Activated naive CD8-positive, alpha-beta T cell treated with anti-CD3 and anti-CD28 coated beads, Interleukin-2, amount 50 U/mL, for 24 hours (primary cell): ENCODE data around the gene METAP2.
"Not testable (repeated sequence)": the region's sequence is repeated elsewhere in the genome, so short reads cannot be mapped to it uniquely, and the experiment has no call there.

ENCODE experiments used
- ATAC-seq: fragments of 150-1000 bp; cut with Tn5 transposase; one replicate; pipeline ENCODE4 v1.10.0; 2021
- DNase-seq: peaks from one replicate; pipeline ENCODE4 v3.0.0; 2021
- H3K27ac Mint-ChIP-seq: one replicate; pipeline ENCODE4 v1.8.0; 2021; ENCODE audit warnings: mild to moderate bottlenecking, mixed read lengths
- H3K27me3 Mint-ChIP-seq: one replicate; pipeline ENCODE4 v1.8.0; 2021; ENCODE audit warnings: mixed read lengths
- H3K36me3 Mint-ChIP-seq: one replicate; pipeline ENCODE4 v1.8.0; 2021; ENCODE audit warnings: low read depth, mixed read lengths
- H3K4me1 Mint-ChIP-seq: one replicate; pipeline ENCODE4 v1.8.0; 2021; ENCODE audit warnings: mixed read lengths
- H3K4me3 Mint-ChIP-seq: one replicate; pipeline ENCODE4 v1.8.0; 2021; ENCODE audit warnings: mild to moderate bottlenecking, moderate library complexity, mixed read lengths
- H3K9me3 Mint-ChIP-seq: one replicate; pipeline ENCODE4 v1.8.0; 2021; ENCODE audit warnings: mixed read lengths

The METAP2 gene

DNA sequence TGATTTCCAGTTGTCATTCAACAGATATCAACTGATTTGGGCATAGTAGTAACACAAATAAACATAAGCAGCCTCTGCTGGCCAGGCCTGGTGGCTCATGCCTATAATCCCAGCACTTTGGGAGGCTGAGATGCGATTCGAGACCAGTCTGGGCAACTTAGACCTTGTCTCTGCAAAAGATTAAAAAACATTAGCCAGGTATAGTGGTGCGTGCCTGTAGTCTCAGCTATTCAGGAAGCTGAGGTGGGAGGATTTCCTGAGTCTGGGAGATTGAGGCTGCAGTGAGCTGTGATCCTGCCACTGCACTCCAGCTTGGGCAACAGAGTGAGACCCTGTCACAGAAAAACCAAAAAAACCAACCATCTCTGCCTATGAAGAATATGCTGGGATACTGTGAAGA is 7.1 kb downstream of the METAP2 start:
- Mint-ChIP-seq H3K27ac (peak overlapping the region; percentile 15), H3K27me3 (no peaks in the 10 kb centered on the region), H3K4me3 (no peak overlapping the region), H3K4me1 (peaks cover 51% of the 10 kb centered on the region), H3K36me3 (peaks cover 69% of the 10 kb centered on the region), H3K9me3 (no peaks in the 10 kb centered on the region)
- no peak for ATAC-seq
- DNase-seq = no peak

DNA sequence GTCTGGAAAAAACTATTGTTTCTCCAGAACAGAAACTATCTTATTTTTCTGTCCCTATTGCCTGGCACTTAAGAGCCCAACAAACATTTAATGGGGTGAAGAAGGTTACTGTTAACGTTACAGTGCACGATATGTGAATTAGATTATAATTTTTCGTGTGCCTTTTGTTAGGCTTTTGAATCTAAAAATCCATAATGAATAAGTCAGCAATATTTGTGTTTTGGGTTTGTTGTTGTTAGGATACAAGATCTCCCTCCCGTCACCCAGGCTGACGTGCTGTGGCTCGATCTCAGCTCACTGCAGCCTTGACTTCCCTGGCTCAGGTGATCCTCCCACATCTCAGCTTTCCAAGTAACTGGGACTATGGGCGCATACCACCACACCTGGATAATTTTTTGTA is 7.9 kb downstream of the METAP2 start:
- peaks cover 68% of the 10 kb centered on the region for H3K36me3 Mint-ChIP-seq

DNA sequence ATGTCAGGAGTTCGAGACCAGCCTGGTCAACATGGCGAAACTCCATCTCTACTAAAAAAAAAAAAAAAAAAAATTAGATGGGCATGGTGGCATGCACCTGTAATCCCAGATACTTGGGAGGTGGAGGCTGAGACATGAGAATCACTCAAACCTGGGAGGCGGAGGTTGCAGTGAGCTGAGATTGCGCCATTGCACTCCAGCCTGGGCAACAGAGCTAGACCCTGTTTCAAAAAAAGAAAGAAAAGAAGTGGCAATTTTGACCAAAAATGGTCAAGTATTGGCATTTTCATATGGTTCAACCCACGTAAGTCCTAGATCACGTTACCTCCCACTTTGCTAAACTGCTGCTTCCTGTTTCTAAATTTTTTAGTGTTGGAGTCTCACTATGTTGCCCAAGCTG is 8.6 kb downstream of the METAP2 start:
- not testable (repeated sequence) for ATAC-seq, H3K27ac Mint-ChIP-seq, DNase-seq, H3K9me3 Mint-ChIP-seq, H3K4me3 Mint-ChIP-seq, H3K27me3 Mint-ChIP-seq
- Mint-ChIP-seq H3K4me1 (peaks cover 41% of the 10 kb centered on the region), H3K36me3 (peaks cover 69% of the 10 kb centered on the region)

More for the DNA sequence above, 7.9 kb downstream of the METAP2 start:
- Mint-ChIP-seq H3K4me1 (peaks cover 44% of the 10 kb centered on the region), H3K9me3 (no peaks in the 10 kb centered on the region), H3K27me3 (no peaks in the 10 kb centered on the region), H3K27ac (no peak overlapping the region), H3K4me3 (no peak overlapping the region)
- DNase-seq (no peak), ATAC-seq (no peak)

DNA sequence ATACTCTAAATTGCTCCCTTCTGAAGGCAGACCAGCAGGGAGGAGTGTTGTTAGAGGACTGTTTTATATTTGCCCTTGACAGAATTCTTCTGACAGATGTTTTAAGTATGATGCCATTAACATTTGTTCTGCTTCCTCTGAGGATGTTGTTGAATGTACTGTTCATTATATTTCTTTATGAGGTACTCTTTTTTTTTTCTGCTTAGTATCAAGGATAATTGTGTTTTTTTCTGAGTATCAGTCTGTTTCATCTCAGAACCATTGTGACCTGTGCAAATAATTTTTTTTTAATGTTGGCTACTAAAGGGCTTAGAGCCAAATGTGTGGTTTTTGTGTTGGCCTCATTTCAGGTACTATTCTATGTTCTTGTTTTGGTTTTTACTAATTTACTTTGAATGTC is 10.6 kb downstream of the METAP2 start:
- H3K9me3 Mint-ChIP-seq = no peaks in the 10 kb centered on the region
- H3K27ac Mint-ChIP-seq = no peak overlapping the region
- H3K27me3 Mint-ChIP-seq = no peaks in the 10 kb centered on the region
- no peak overlapping the region for H3K4me3 Mint-ChIP-seq
- no peak for DNase-seq
- ATAC-seq = no peak
- peaks cover 22% of the 10 kb centered on the region for H3K4me1 Mint-ChIP-seq
- peaks cover 63% of the 10 kb centered on the region for H3K36me3 Mint-ChIP-seq

DNA sequence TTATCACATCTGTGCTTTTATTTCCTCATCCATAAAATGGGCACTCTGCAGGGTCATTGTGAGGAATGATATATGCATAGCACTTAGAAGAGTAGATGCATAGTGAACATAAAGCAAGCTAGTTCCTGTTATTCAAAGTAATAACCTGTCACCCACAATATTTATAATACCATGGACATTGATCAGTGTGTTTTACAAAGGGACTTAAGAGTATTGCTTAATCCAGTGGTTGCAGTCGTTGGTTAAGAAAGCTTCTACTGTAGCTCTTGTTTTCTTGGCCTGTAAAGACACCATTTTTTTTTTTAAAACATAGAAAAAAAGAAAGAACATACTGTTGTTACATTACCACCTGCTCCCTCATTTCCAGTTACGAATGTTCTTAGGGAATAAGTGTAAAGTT is 13.1 kb downstream of the METAP2 start:
- H3K27me3 Mint-ChIP-seq = no peaks in the 10 kb centered on the region
- DNase-seq (no peak), ATAC-seq (no peak)
- no peaks in the 10 kb centered on the region for H3K9me3 Mint-ChIP-seq
- H3K4me3 Mint-ChIP-seq = no peak overlapping the region
- H3K4me1 Mint-ChIP-seq = peaks cover 2% of the 10 kb centered on the region
- peaks cover 55% of the 10 kb centered on the region for H3K36me3 Mint-ChIP-seq
- H3K27ac Mint-ChIP-seq = no peak overlapping the region

DNA sequence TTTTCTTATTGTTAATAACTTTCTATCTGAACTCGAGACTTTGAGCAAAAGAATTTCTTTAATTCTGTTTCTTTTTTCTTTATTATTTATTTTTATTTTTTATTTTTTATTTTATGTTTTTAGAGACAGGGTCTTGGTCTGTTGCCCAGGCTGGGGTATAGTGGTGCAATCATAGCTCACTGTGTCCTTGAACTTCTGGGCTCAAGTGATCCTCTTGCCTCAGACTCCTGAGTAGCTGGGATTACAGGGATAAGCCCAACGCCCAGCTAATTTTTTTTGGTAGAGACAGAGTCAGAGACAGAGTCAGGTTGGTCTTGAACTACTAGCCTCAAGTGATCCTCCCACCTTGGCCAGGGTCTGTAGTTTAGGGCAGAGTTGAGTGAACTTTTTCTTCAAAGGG is 18.5 kb downstream of the METAP2 start:
- Mint-ChIP-seq H3K27ac (no peak overlapping the region), H3K4me3 (no peak overlapping the region), H3K36me3 (peaks cover 51% of the 10 kb centered on the region), H3K4me1 (peaks cover 2% of the 10 kb centered on the region), H3K27me3 (no peaks in the 10 kb centered on the region), H3K9me3 (no peaks in the 10 kb centered on the region)
- DNase-seq = no peak
- ATAC-seq = no peak

DNA sequence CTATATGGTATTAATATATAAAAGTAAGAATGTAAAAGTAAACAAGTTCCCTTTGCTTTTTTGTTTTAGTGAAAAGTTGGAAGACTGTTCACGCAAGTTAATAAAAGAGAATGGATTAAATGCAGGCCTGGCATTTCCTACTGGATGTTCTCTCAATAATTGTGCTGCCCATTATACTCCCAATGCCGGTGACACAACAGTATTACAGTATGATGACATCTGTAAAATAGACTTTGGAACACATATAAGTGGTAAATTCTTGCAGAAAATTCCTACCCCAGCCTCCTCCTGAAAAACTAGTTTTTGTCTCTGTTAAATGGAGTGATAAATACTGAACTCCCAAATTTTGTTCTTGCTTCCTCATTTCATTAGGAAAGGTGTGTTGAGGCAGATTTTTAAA is 20.9 kb downstream of the METAP2 start:
- Mint-ChIP-seq H3K27ac (no peak overlapping the region), H3K9me3 (no peaks in the 10 kb centered on the region), H3K36me3 (peaks cover 58% of the 10 kb centered on the region), H3K4me3 (no peak overlapping the region), H3K4me1 (peaks cover 13% of the 10 kb centered on the region), H3K27me3 (no peaks in the 10 kb centered on the region)
- DNase-seq = no peak
- ATAC-seq = no peak

DNA sequence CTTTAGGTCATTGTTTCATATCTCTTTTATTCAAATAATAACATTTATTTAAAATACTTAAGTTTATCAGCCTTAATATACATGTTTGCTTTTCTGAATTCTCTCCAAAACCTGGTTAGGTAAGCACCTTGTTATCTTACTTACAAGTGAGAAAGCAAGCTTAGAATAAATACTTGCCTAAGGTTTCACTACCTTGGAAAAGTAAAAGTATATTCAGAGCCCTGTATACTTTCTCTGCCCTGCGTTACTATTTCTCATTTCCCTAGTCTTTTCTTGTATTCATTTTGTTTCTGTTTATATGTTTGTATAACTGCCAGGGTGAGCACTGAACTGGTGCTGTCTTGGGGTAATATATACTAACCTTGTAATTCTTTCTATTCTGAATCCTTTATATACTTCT is 21.5 kb downstream of the METAP2 start:
- Mint-ChIP-seq H3K4me3 (no peak overlapping the region), H3K27ac (no peak overlapping the region), H3K4me1 (peaks cover 15% of the 10 kb centered on the region), H3K9me3 (no peaks in the 10 kb centered on the region), H3K27me3 (no peaks in the 10 kb centered on the region), H3K36me3 (peaks cover 61% of the 10 kb centered on the region)
- ATAC-seq (no peak), DNase-seq (no peak)

DNA sequence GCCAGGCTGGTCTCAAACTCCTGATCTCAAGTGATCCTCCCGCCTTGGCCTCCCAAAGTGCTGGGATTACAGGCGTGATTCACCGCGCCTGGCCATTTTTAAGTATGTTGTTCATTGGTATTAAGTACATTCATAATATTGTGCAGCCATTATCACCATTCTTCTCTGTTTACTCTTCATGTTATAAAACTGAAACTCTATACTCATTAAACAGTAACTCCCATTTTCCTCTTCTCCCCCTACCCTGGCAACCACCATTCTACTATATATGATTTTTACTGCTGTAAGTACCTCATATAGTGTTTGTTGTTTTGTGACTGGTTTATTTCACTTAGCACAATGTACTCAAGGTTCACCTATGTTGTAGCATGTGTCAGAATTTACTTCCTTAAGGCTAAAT is 23.1 kb downstream of the METAP2 start:
- ATAC-seq = no peak
- H3K9me3 Mint-ChIP-seq = no peaks in the 10 kb centered on the region
- H3K4me3 Mint-ChIP-seq = no peak overlapping the region
- no peak for DNase-seq
- H3K4me1 Mint-ChIP-seq = peaks cover 18% of the 10 kb centered on the region
- no peaks in the 10 kb centered on the region for H3K27me3 Mint-ChIP-seq
- peaks cover 58% of the 10 kb centered on the region for H3K36me3 Mint-ChIP-seq
- H3K27ac Mint-ChIP-seq = no peak overlapping the region

DNA sequence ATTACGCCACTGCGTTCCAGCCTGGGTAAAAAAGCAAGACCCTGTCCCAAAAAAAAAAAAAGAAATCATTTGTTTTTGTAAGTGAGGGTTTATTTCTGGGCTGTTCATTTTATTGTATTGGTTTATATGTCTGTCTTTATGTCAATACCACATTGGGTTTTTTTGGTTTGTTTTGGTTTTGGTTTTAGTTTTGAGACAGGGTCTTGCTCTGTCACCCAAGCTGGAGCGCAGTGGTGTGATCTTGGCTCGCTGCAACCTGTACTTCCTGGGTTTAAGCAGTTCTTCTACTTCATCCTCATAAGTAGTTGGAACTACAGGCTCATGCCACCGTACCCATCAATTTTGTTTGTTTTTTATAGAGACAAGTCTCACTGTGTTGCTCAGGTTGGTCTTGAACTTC is 25.0 kb downstream of the METAP2 start:
- H3K4me1 Mint-ChIP-seq = peaks cover 22% of the 10 kb centered on the region
- no peaks in the 10 kb centered on the region for H3K27me3 Mint-ChIP-seq
- DNase-seq = no peak
- H3K36me3 Mint-ChIP-seq = peaks cover 71% of the 10 kb centered on the region
- H3K27ac Mint-ChIP-seq = no peak overlapping the region
- ATAC-seq = no peak
- no peak overlapping the region for H3K4me3 Mint-ChIP-seq
- H3K9me3 Mint-ChIP-seq = no peaks in the 10 kb centered on the region

DNA sequence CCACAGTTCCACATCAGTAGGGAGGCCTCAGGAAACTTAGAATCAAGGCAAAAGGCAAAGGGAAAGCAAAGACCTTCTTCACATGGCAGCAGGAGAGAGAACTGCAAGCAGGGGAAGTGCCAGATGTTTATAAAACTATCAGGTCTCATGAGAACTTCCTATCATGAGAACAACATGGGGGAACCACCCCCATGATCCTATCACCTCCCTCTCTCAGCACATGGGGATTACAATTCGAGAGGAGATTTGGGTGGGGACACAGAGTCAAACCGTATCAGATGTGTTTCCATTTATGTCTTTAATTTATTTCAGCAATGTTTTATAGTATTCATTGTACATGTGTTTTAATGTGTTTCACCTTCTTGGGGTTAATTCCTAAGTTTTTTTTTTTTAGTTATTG is 25.8 kb downstream of the METAP2 start:
- no peak for ATAC-seq
- H3K4me3 Mint-ChIP-seq = no peak overlapping the region
- H3K36me3 Mint-ChIP-seq = peaks cover 77% of the 10 kb centered on the region
- no peak overlapping the region for H3K27ac Mint-ChIP-seq
- DNase-seq = no peak
- no peaks in the 10 kb centered on the region for H3K9me3 Mint-ChIP-seq
- no peaks in the 10 kb centered on the region for H3K27me3 Mint-ChIP-seq
- peaks cover 22% of the 10 kb centered on the region for H3K4me1 Mint-ChIP-seq

DNA sequence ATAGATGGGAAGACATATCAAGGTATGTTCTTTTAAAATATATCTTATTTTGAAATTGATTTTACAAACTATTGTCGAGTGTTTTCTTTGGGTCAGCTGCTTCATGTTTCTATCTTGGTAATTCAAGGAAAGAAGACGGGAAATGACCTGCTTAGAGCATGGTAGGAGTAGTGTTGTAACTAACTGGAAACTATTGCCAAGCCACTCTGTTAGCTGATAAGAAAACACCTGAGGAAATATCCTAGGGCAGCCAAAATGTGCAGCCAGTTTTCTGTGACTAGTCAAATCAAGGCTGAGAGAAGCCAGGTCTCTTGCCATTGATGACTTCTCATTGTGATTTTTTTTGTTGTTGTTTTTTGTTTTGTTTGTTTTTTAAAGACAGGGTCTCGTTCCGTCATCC is 30.2 kb downstream of the METAP2 start:
- ATAC-seq (no peak), DNase-seq (no peak)
- no peak overlapping the region for H3K4me3 Mint-ChIP-seq
- peaks cover 18% of the 10 kb centered on the region for H3K4me1 Mint-ChIP-seq
- peaks cover 67% of the 10 kb centered on the region for H3K36me3 Mint-ChIP-seq
- no peak overlapping the region for H3K27ac Mint-ChIP-seq
- H3K27me3 Mint-ChIP-seq = no peaks in the 10 kb centered on the region
- H3K9me3 Mint-ChIP-seq = no peaks in the 10 kb centered on the region

DNA sequence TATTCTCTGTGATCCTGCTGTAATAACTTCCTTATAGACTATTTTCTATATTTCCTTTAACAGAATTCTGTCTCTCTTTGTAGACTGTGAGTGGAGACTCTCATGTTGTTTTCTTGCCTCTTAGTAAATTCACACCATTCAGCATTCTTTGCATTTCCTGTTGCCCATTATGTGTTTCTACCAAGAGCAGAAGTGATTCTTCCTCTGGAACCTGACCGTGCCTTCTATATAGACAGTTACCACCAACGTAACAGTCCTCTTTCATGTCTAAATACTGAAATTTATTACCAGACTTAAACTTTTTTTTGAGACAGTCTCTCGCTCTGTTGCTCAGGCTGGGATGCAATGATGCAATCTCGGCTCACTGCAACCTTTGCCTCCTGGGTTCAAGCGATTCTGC is 31.1 kb downstream of the METAP2 start:
- Mint-ChIP-seq H3K27ac (no peak overlapping the region), H3K9me3 (no peaks in the 10 kb centered on the region), H3K4me3 (no peak overlapping the region), H3K36me3 (peaks cover 59% of the 10 kb centered on the region), H3K4me1 (peaks cover 12% of the 10 kb centered on the region), H3K27me3 (no peaks in the 10 kb centered on the region)
- ATAC-seq (no peak), DNase-seq (no peak)

DNA sequence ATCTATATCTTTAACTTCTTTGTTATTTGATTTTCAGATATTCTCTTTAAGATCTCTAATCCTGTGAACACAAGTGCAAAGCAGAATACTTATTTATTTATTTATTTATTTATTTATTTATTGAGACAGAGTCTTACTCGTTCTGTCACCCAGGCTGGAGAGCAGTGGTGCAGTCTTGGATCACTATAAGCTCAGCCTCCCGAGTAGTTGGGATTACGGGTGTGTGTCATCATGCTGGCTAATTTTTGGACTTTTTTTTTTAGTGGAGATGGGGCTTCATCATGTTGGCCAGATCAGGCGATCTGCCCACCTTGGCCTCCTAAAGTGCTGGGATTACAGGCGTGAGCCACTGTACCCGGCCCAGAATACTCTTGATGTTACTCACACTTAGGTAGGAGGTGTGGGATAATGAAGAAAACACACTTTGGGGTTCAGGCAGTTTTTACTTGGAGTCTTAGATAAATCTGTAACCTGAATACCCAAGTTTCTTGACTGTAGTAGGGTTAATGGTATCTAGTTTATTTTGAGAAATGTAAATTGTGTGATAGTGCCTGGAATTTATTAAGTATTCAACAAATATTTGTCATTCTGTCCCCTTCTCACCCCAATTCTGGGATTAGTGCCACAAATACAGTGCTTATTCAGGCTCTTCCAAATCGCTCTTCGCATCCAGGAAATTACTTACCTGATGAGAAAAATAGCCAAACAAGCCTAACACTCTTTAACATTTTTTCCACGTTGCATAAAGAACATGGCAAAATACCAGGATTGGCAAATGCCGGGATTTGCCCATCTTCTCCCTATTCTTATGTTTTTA is 33.0 kb downstream of the METAP2 start:
- H3K9me3 Mint-ChIP-seq = no peaks in the 10 kb centered on the region
- DNase-seq (no peak), ATAC-seq (no peak)
- no peak overlapping the region for H3K27ac Mint-ChIP-seq
- no peaks in the 10 kb centered on the region for H3K27me3 Mint-ChIP-seq
- H3K4me1 Mint-ChIP-seq = peaks cover 6% of the 10 kb centered on the region
- peaks cover 62% of the 10 kb centered on the region for H3K36me3 Mint-ChIP-seq
- no peak overlapping the region for H3K4me3 Mint-ChIP-seq

DNA sequence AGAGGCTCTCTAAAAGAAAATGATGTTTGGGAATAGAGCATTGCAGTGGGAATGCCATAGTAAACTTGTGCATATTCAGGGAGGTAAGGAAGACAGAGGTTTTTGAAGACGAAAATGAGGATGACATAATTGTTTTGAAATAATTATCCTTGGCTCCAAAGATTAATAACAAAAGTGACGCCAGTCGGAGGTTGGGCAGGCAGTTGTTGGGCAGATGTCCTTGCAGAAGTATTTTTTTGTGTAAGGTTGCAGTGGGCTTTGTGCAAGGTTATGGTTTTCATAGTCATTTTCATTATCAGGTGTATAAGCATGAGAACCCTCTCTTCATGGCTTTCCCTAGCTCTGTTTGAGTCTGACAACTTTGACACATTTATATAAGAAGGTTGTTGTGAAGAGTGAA is 35.3 kb downstream of the METAP2 start:
- Mint-ChIP-seq H3K9me3 (no peaks in the 10 kb centered on the region), H3K27me3 (no peaks in the 10 kb centered on the region), H3K4me1 (peaks cover 3% of the 10 kb centered on the region), H3K4me3 (no peak overlapping the region), H3K27ac (no peak overlapping the region), H3K36me3 (peaks cover 64% of the 10 kb centered on the region)
- DNase-seq (no peak), ATAC-seq (no peak)

DNA sequence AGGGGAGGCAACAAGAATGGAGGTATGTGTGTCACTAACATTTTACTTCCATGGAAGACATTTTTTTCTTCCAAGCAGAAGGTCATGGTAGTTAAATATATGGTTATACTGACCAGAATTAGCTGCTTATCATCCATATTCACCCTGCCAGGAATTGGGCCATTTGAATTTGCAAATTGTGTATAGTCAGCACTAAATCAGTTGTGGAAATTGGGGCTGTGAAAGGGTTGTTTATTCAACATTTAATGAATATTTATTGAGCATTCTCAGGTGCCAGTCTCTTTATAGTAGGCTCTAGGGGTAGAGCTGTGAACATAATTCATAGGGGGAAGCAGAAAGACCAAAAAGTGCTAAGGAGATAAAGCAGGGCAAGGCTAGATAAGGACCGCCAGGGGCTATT is 38.0 kb downstream of the METAP2 start:
- peak overlapping the region; percentile 18 for H3K27ac Mint-ChIP-seq

More for the DNA sequence above, 38.0 kb downstream of the METAP2 start:
- ATAC-seq (no peak), DNase-seq (no peak)
- Mint-ChIP-seq H3K27me3 (no peaks in the 10 kb centered on the region), H3K9me3 (no peaks in the 10 kb centered on the region), H3K4me3 (no peak overlapping the region), H3K4me1 (peaks cover 3% of the 10 kb centered on the region), H3K36me3 (peaks cover 65% of the 10 kb centered on the region)
